ENCODE results near the gene DMD.

GRCh38 chrX:31126205-31126604, 2085.1 kb downstream of the DMD start:
- TF ChIP-seq EP300 (IDR thresholded peaks at IDR 0.05) (no peak), BHLHE40 (IDR thresholded peaks at IDR 0.05; ENCODE audit: low read depth, low read length) (no peak), RAD21 (conservative IDR thresholded peaks at IDR 0.05 in 1 of 2, IDR thresholded peaks at IDR 0.05 in 1 of 2) (no peak), HDAC2 (IDR thresholded peaks at IDR 0.05) (no peak)

Measured in A549 (cell line).